Measurements from ENCODE around the gene PARN.
"Not testable (repeated sequence)": the region's sequence is repeated elsewhere in the genome, so short reads cannot be mapped to it uniquely, and the experiment has no call there.

Gene PARN

GRCh38 chr16:14400285-14400977, 229.6 kb downstream of the PARN start:
- TF ChIP-seq ZFX (IDR thresholded peaks at IDR 0.05) (no peak), CTCF (conservative IDR thresholded peaks at IDR 0.05) (no peak)
- no peak overlapping the region for H3K27ac ChIP-seq

GRCh38 chr16:14399378-14400284, 230.4 kb downstream of the PARN start:
- H3K27ac ChIP-seq = no peak overlapping the region
- TF ChIP-seq ZFX (IDR thresholded peaks at IDR 0.05) (no peak), CTCF (conservative IDR thresholded peaks at IDR 0.05) (no peak)

GRCh38 chr16:14398014-14398717, 231.9 kb downstream of the PARN start:
- TF ChIP-seq CTCF (conservative IDR thresholded peaks at IDR 0.05) (no peak), ZFX (IDR thresholded peaks at IDR 0.05) (no peak)
- no peak overlapping the region for H3K27ac ChIP-seq

GRCh38 chr16:14395710-14396304, 234.3 kb downstream of the PARN start:
- H3K27ac ChIP-seq = not testable (repeated sequence)

GRCh38 chr16:14394834-14395233, 235.2 kb downstream of the PARN start:
- TF ChIP-seq CTCF (conservative IDR thresholded peaks at IDR 0.05) = no peak
- no peak for TF ChIP-seq ZFX (IDR thresholded peaks at IDR 0.05)
- no peak overlapping the region for H3K27ac ChIP-seq

GRCh38 chr16:14392960-14393359, 237.1 kb downstream of the PARN start:
- TF ChIP-seq CTCF (conservative IDR thresholded peaks at IDR 0.05) = no peak
- no peak for TF ChIP-seq ZFX (IDR thresholded peaks at IDR 0.05)
- no peak overlapping the region for H3K27ac ChIP-seq

- TF ChIP-seq ZFX (IDR thresholded peaks at IDR 0.05) (no peak), CTCF (conservative IDR thresholded peaks at IDR 0.05) (no peak)
- no peak overlapping the region for H3K27ac ChIP-seq
These were observed 240.7 kb downstream of the PARN start for GRCh38 chr16:14389359-14389758.

All from C4-2B (cell line).